Testis (tissue), 3 donors: Measurements from ENCODE around the gene NCK1. TPM values are rescaled to one million over a fixed set of nuclear protein-coding genes. Genes with fewer than 3 reads are reported as not detected.
"Not testable (repeated sequence)": the region's sequence is repeated elsewhere in the genome, so short reads cannot be mapped to it uniquely, and the experiment has no call there.

ENCODE experiments used
- DNase-seq: peaks from one replicate; pipeline ENCODE4 v3.0.0-alpha.2; 2019
- H3K27ac ChIP-seq, 2 donors: fragments of 200-600 bp; sonication (generic); one replicate each; pipeline ENCODE4 v1.5.1; 2019
- H3K27me3 ChIP-seq: fragments of 200-600 bp; sonication (generic); one replicate; pipeline ENCODE4 v1.5.1; 2019
- H3K36me3 ChIP-seq: fragments of 200-600 bp; sonication (generic); one replicate; pipeline ENCODE4 v1.5.1; 2017; ENCODE audit warnings: low read depth; ENCODE audit errors: missing control alignments
- H3K4me1 ChIP-seq: fragments of 200-600 bp; sonication (generic); one replicate; pipeline ENCODE4 v1.5.1; 2019
- H3K4me3 ChIP-seq, 2 donors: fragments of 200-600 bp; sonication (generic); one replicate each; pipeline ENCODE4 v1.5.1; 2017 to 2019
- H3K9me3 ChIP-seq: fragments of 200-600 bp; sonication (generic); one replicate; pipeline ENCODE4 v1.5.1; 2017
- POLR2A ChIP-seq: fragments of 450-650 bp; IDR thresholded peaks from one replicate; pipeline ENCODE4 v1.6.1; 2017; ENCODE audit warnings: antibody characterized with exemption, mild to moderate bottlenecking, moderate library complexity
- WGBS, 2 donors: methylation state at CpG; one replicate each; pipeline ENCODE4 v1.1.5; 2018; 5-methylcytosine and 5-hydroxymethylcytosine counted together
- intact Hi-C: fragments of 100-400 bp; cut with DNase I; formaldehyde crosslinking; loops from one replicate; pipeline ENCODE4 v1.15.1; 2023; ENCODE audit warnings: low total_unique reads
- polyA plus RNA-seq: library from polyadenylated mRNA; stranded (reverse); fragments of 350-450 nt; fragmentation: Illumina TruSeq; extraction: RNeasy Lipid Tissue Mini Kit (QIAGEN cat#74804); gene quantifications from one replicate; pipeline ENCODE4 v1.2.3, GENCODE V29; 2014; ENCODE audit warnings: low read depth, low replicate concordance; ENCODE audit not compliant: insufficient read depth
- total RNA-seq, 2 donors: library from RNA; depleted of rRNA; stranded (reverse); fragments of >200 nt; gene quantifications; one replicate each; pipeline ENCODE4 v1.2.3, GENCODE V29; 2016
- TF ChIP-seq, protein P1 (sequence below), 3 experiments: fragments of 450-650 bp in 2 of 3; fragments of 200-600 bp in 1 of 3; sonication (generic) in 1 of 3; IDR thresholded peaks; one replicate each; pipeline ENCODE4 v1.5.1; 2016 to 2019; ENCODE audit warnings: antibody characterized with exemption in 3 of 3, mild to moderate bottlenecking in 2 of 3, moderate library complexity in 1 of 3

NCK1 gene
- total and polyA plus RNA-seq, 3 donors from 2014 or later = 31.1 to 45.0 (median 42.7) TPM

DNA sequence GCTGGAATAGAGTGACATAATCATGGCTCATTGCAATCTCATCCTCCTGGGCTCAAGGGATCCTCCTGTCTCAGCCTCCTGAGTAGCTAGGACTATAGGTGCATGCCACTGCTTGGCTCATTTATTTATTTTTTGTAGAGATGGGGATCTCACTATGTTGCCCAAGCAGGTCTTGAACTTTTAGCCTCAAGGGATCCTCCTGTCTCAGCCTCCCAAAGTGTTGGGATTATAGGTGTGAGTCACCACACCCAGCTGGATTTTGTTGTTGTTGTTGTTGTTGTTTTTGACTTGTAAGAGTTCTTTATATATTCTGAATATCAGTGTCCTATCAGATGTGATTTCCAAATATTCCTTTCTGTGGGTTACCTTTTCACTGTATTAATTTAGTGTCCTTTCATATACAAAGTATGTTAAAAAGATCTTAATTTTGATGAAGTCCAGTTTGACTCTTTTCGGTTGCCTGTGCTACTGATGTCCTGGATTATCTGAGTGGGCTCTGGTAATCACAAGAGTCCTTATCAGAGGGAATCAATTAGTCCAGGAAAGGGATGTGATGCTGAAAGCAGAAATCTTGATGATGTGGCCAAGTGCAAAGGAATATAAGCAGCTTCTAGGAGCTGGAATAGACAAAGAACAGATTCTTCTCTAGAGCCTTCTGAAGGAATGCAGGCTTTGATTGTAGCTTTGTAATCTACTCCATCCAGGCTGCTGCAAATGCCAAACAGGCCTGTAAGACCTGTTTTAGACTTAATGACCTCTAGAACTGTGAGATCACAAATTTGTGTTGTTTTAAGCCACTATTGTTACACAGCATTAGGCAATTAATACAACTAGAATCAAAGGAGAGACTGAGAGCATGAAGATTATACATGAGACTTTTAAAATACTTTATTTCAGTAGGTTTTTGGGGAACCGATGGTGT, 30.2 kb downstream of the NCK1 start:
- H3K27me3 ChIP-seq = no peaks in the 10 kb centered on the region
- no peaks in the 10 kb centered on the region for H3K4me1 ChIP-seq
- no peaks in the 10 kb centered on the region for H3K36me3 ChIP-seq
- H3K27ac ChIP-seq = no peak overlapping the region
- 45% methylated on average over 2 of the region's 2 CpGs for WGBS, 2 donors
- TF ChIP-seq, protein P1, sequence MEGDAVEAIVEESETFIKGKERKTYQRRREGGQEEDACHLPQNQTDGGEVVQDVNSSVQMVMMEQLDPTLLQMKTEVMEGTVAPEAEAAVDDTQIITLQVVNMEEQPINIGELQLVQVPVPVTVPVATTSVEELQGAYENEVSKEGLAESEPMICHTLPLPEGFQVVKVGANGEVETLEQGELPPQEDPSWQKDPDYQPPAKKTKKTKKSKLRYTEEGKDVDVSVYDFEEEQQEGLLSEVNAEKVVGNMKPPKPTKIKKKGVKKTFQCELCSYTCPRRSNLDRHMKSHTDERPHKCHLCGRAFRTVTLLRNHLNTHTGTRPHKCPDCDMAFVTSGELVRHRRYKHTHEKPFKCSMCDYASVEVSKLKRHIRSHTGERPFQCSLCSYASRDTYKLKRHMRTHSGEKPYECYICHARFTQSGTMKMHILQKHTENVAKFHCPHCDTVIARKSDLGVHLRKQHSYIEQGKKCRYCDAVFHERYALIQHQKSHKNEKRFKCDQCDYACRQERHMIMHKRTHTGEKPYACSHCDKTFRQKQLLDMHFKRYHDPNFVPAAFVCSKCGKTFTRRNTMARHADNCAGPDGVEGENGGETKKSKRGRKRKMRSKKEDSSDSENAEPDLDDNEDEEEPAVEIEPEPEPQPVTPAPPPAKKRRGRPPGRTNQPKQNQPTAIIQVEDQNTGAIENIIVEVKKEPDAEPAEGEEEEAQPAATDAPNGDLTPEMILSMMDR (IDR thresholded peaks at IDR 0.05) = no peak
- no peak for TF ChIP-seq POLR2A
- no peak overlapping the region for H3K4me3 ChIP-seq
- DNase-seq = no peak
- intact Hi-C loops = no loop called here
- H3K9me3 ChIP-seq = no peaks in the 10 kb centered on the region

DNA sequence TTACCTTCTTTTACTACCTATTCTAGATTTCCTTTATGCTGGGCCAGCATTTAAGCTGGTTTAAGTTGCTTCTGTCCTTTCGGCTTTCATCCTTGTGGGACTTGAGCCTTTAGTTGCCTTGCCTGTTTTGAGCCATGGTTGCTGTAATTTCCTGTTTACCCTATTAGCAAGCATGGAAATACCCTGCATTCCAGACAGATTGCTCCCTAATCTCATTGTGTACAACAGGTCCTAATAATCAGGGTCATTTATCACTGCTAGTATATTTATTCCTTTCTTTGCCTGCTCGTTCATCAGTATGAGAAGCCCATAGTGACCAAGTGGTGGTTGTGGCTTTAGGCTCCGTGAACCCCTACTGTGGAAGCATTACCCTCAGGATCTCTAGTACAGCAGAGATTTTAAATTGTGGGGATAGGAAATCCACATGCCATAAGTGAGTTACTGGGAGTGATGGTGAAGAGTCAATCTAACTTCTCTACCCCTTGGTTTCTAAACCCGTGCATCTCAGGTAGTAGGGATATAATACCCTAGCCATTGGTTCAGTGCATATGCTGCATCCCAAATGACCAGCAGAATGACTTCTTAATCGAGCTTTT, 31.9 kb downstream of the NCK1 start:
- Histone ChIP-seq H3K4me1 (peaks cover 2% of the 10 kb centered on the region), H3K36me3 (no peaks in the 10 kb centered on the region), H3K9me3 (no peaks in the 10 kb centered on the region), H3K4me3 (no peak overlapping the region), H3K27me3 (no peaks in the 10 kb centered on the region), H3K27ac (no peak overlapping the region)
- intact Hi-C loops = no loop called here
- TF ChIP-seq, protein P1 (IDR thresholded peaks at IDR 0.05) = no peak
- TF ChIP-seq POLR2A = no peak
- DNase-seq = no peak
- 63 to 69% methylated on average over 5 of the region's 5 CpGs for WGBS, 2 donors

DNA sequence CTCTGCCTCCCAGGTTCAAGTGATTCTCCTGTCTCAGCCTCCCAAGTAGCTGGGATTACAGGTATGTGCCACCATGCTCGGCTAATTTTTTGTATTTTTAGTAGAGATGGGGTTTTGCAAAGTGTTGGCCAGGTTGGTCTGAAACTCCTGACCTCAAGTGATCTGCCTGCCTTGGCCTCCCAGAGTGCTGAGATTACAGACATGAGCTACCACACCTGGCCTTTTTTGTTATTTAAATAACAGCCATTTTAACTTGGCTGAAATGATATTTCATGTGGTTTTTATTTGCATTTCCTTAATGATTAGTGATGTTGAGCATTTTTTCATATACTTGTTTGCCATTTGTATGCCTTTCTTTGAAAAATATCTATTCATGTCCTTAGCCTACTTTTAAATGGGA, 35.2 kb downstream of the NCK1 start:
- H3K4me1 ChIP-seq, H3K27me3 ChIP-seq, DNase-seq, H3K9me3 ChIP-seq, intact Hi-C loops, H3K36me3 ChIP-seq, H3K27ac ChIP-seq, H3K4me3 ChIP-seq: not testable (repeated sequence)
- 83 to 100% methylated on average over 1 of the region's 1 CpG for WGBS, 2 donors

DNA sequence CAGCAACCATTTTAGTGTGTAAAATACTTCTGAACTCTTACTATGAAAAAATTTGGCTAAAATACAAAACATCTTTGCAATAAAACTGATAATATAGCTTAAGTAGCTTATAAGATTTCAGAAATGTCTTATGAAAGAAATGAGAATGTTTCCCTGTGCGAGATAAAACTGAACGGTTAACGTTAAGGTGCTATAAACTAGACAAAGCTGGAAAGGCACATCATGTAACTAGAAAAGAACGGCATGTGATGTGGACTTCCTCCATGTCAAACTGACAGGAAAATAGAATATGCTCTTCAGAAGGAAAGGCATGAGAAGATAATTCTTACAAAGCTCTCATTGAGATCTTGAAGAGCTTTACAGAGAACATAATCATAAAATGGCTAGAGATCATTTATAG, 36.5 kb downstream of the NCK1 start:
- H3K36me3 ChIP-seq = no peaks in the 10 kb centered on the region
- peak overlapping the region in 1 of 2 donors; percentile 47 for H3K27ac ChIP-seq
- TF ChIP-seq, protein P1 (IDR thresholded peaks at IDR 0.05) = no peak
- TF ChIP-seq POLR2A = no peak
- peaks cover 5% of the 10 kb centered on the region for H3K4me1 ChIP-seq
- 28 to 50% methylated on average over 4 of the region's 4 CpGs for WGBS, 2 donors
- intact Hi-C loops = no loop called here
- H3K4me3 ChIP-seq = no peak overlapping the region
- DNase-seq = no peak
- no peaks in the 10 kb centered on the region for H3K9me3 ChIP-seq
- no peaks in the 10 kb centered on the region for H3K27me3 ChIP-seq

DNA sequence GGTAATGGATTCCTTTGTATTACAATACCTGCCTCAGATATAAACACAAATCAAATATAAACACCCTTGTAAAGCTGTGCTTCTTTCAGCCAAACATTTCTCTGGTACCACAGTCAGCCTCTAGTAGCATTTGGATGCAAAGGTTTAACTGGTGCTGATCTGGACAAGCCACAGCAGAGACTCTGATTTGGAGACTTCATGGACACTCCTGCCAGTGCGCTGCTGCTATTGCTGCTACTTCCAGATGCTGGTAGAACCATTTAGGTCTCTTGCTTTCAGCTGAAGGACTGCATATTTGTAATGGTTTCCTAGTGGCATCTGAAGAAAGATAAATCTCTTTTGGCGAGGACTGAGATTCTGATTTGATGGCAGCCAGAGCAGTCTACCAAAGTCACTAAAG, 36.9 kb downstream of the NCK1 start:
- Histone ChIP-seq H3K27ac (peak overlapping the region in 1 of 2 donors; percentile 47), H3K4me3 (no peak overlapping the region), H3K4me1 (peaks cover 5% of the 10 kb centered on the region), H3K36me3 (no peaks in the 10 kb centered on the region), H3K9me3 (no peaks in the 10 kb centered on the region), H3K27me3 (no peaks in the 10 kb centered on the region)
- no peak for DNase-seq
- WGBS, 2 donors = 80 to 84% methylated on average over 2 of the region's 2 CpGs
- intact Hi-C loops = no loop called here
- no peak for TF ChIP-seq POLR2A
- TF ChIP-seq, protein P1 (IDR thresholded peaks at IDR 0.05) = no peak
